ENCODE measurements around the gene MT1HL1. TPM values are rescaled to one million over a fixed set of nuclear protein-coding genes. Genes with fewer than 3 reads are reported as not detected.

MT1HL1 gene
- total RNA-seq, 1 experiment from 2014 or later, result not detected

DNA sequence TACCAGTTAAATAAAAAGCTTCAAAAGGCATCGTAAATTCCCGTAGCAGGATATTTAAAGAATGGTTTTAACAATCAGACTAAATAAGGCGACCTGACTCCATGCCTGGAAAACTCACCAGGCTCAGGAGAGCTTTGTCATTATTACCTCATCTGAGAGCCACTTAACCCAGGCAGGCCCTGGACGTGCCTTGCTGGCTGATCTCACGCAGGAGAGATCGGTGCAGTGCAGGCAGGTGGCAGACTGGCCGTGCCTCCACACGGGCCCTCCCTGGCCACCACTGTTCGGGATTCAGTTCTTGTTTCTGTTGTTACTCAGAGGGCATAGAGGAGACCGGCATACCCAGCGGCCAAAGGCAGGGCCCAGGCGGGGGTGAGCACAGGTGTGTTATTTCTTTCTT is 6.4 kb downstream of the MT1HL1 start:
- Histone ChIP-seq H2BK20ac (ENCODE audit: low read depth, low read length, poor library complexity, severe bottlenecking) (no peak overlapping the region), H3K27ac (ENCODE audit: insufficient read length, low read depth, low read length) (no peak overlapping the region), H3K79me2 (ENCODE audit: insufficient read depth, low read length) (no peaks in the 10 kb centered on the region), H2BK12ac (ENCODE audit: insufficient read length, low read depth, low read length) (no peak overlapping the region), H2AK5ac (ENCODE audit: insufficient read length, low read length) (no peak overlapping the region), H4K5ac (ENCODE audit: insufficient read length, low read depth, low read length) (no peak overlapping the region), H3K14ac (ENCODE audit: insufficient read depth, low read length) (peak overlapping the region; percentile 10; the same call in 1 of the 2 replicates), H2BK15ac (ENCODE audit: low read depth, low read length) (no peak overlapping the region), H3K23me2 (ENCODE audit: insufficient read length, low read depth, low read length, poor library complexity, severe bottlenecking) (no peaks in the 10 kb centered on the region), H3K4me1 (ENCODE audit: insufficient read depth, low read length) (peaks cover 5% of the 10 kb centered on the region; the same call in 1 of the 2 replicates), H4K91ac (ENCODE audit: insufficient read length, low read depth, low read length) (no peak overlapping the region), H4K8ac (replicated peaks; ENCODE audit: insufficient read length, low read depth, low read length) (no peak overlapping the region), H3K79me1 (ENCODE audit: insufficient read depth, low read depth, low read length, poor library complexity, severe bottlenecking) (no peaks in the 10 kb centered on the region), H3K9me3 (ENCODE audit: control insufficient read depth, low read depth, low read length) (no peaks in the 10 kb centered on the region), H3K23ac (ENCODE audit: insufficient read length, low read depth, low read length) (no peak overlapping the region), H3K56ac (ENCODE audit: insufficient read length, low read depth, low read length) (no peak overlapping the region), H3K27me3 (ENCODE audit: insufficient read depth, low read length) (no peaks in the 10 kb centered on the region), H4K20me1 (ENCODE audit: control insufficient read depth, insufficient read depth, insufficient read length) (no peaks in the 10 kb centered on the region), H3K18ac (ENCODE audit: insufficient read length, low read depth, low read length) (no peak overlapping the region), H2BK120ac (ENCODE audit: low read depth, low read length, poor library complexity, severe bottlenecking) (no peak overlapping the region), H3K4ac (ENCODE audit: low read depth, low read length) (no peak overlapping the region), H3K9ac (ENCODE audit: extremely low read depth, insufficient read length, low read length) (no peak overlapping the region), H2BK5ac (ENCODE audit: insufficient read length, low read length) (no peak overlapping the region), H2AFZ (ENCODE audit: low read length) (no peak overlapping the region), H3T11ph (ENCODE audit: low read length) (no peak overlapping the region), H3K4me2 (ENCODE audit: insufficient read depth, insufficient read length, low read length) (no peak overlapping the region)
- no peak overlapping the region for H3K4me3 Mint-ChIP-seq
- WGBS (ENCODE audit: extremely low coverage, insufficient read length, low lambda C conversion rate), result no CpG with 5 or more reads among the region's 12 CpGs
- peak overlapping the region in 2 of 3 experiments; percentile 25 to 74; a peak in 3 of 7 replicates for H3K27ac Mint-ChIP-seq
- no peaks in the 10 kb centered on the region; a peak in 1 of 5 replicates for H3K9me3 Mint-ChIP-seq
- peaks cover 4% of the 10 kb centered on the region; the same call in 1 of the 2 replicates for H3K27me3 Mint-ChIP-seq (ENCODE audit: low read depth)
- TF ChIP-seq, protein P1, sequence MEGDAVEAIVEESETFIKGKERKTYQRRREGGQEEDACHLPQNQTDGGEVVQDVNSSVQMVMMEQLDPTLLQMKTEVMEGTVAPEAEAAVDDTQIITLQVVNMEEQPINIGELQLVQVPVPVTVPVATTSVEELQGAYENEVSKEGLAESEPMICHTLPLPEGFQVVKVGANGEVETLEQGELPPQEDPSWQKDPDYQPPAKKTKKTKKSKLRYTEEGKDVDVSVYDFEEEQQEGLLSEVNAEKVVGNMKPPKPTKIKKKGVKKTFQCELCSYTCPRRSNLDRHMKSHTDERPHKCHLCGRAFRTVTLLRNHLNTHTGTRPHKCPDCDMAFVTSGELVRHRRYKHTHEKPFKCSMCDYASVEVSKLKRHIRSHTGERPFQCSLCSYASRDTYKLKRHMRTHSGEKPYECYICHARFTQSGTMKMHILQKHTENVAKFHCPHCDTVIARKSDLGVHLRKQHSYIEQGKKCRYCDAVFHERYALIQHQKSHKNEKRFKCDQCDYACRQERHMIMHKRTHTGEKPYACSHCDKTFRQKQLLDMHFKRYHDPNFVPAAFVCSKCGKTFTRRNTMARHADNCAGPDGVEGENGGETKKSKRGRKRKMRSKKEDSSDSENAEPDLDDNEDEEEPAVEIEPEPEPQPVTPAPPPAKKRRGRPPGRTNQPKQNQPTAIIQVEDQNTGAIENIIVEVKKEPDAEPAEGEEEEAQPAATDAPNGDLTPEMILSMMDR (conservative IDR thresholded peaks at IDR 0.05), result no peak
- H3K4me1 Mint-ChIP-seq, result peaks cover 17 to 22% of the 10 kb centered on the region in 2 experiments
- DNase-seq, result peak; percentile 61
- no peaks in the 10 kb centered on the region for H3K36me3 Mint-ChIP-seq (ENCODE audit: insufficient read depth in 1 of 3, low read depth in 3 of 3)
